ENCODE measurements around the gene CHCHD3.
"Not testable (repeated sequence)": the region's sequence is repeated elsewhere in the genome, so short reads cannot be mapped to it uniquely, and the experiment has no call there.

Gene CHCHD3

GRCh38 chr7:132902294-132902693 is 179.6 kb downstream of the CHCHD3 start:
- DNase-seq (ENCODE audit: low spot score) = not testable (repeated sequence)

- no peak for DNase-seq (ENCODE audit: low spot score)
These were observed 180.6 kb downstream of the CHCHD3 start for GRCh38 chr7:132901241-132901640.

GRCh38 chr7:132899833-132900232 is 182.1 kb downstream of the CHCHD3 start:
- DNase-seq (ENCODE audit: low spot score) = no peak

GRCh38 chr7:132898641-132899175 is 183.2 kb downstream of the CHCHD3 start:
- not testable (repeated sequence) for DNase-seq (ENCODE audit: low spot score)

- no peak for DNase-seq (ENCODE audit: low spot score)
These were observed 184.7 kb downstream of the CHCHD3 start for GRCh38 chr7:132897093-132897687.

GRCh38 chr7:132895231-132895630 is 186.7 kb downstream of the CHCHD3 start:
- DNase-seq (ENCODE audit: low spot score) = no peak

GRCh38 chr7:132893560-132893959 is 188.3 kb downstream of the CHCHD3 start:
- DNase-seq (ENCODE audit: low spot score) = no peak

- not testable (repeated sequence) for DNase-seq (ENCODE audit: low spot score)
These were observed 189.1 kb downstream of the CHCHD3 start for GRCh38 chr7:132892744-132893143.

- no peak for DNase-seq (ENCODE audit: low spot score)
These were observed 190.3 kb downstream of the CHCHD3 start for GRCh38 chr7:132891554-132891953.

- no peak for DNase-seq (ENCODE audit: low spot score)
These were observed 199.0 kb downstream of the CHCHD3 start for GRCh38 chr7:132882714-132883428.

GRCh38 chr7:132881317-132881716 is 200.6 kb downstream of the CHCHD3 start:
- DNase-seq (ENCODE audit: low spot score) = no peak

GRCh38 chr7:132879579-132879978 is 202.3 kb downstream of the CHCHD3 start:
- no peak for DNase-seq (ENCODE audit: low spot score)

- no peak for DNase-seq (ENCODE audit: low spot score)
These were observed 203.5 kb downstream of the CHCHD3 start for GRCh38 chr7:132878204-132878919.

GRCh38 chr7:132877573-132877972 is 204.3 kb downstream of the CHCHD3 start:
- no peak for DNase-seq (ENCODE audit: low spot score)

GRCh38 chr7:132876576-132876975 is 205.3 kb downstream of the CHCHD3 start:
- no peak for DNase-seq (ENCODE audit: low spot score)

GRCh38 chr7:132872034-132872433 is 209.9 kb downstream of the CHCHD3 start:
- DNase-seq (ENCODE audit: low spot score) = no peak

GRCh38 chr7:132871419-132871818 is 210.5 kb downstream of the CHCHD3 start:
- DNase-seq (ENCODE audit: low spot score) = no peak

GRCh38 chr7:132869166-132869861 is 212.6 kb downstream of the CHCHD3 start:
- no peak for DNase-seq (ENCODE audit: low spot score)

GRCh38 chr7:132866551-132866950 is 215.3 kb downstream of the CHCHD3 start:
- no peak for DNase-seq (ENCODE audit: low spot score)

- DNase-seq (ENCODE audit: low spot score) = no peak
These were observed 215.8 kb downstream of the CHCHD3 start for GRCh38 chr7:132866144-132866531.

- no peak for DNase-seq (ENCODE audit: low spot score)
These were observed 216.3 kb downstream of the CHCHD3 start for GRCh38 chr7:132865366-132866143.

Data from pons (tissue), 1 donor.